Ammon's horn (tissue), 1 donor: ENCODE measurements around the gene THTPA.

ENCODE experiments used
- DNase-seq: peaks from one replicate; pipeline ENCODE4 v3.0.0-alpha.2; 2016; ENCODE audit warnings: low spot score

Gene THTPA

GRCh38 chr14:23555882-23556699 lies at the start of gene THTPA:
Gene THTPA (plus strand): TSS chr14:23556271. CDS start chr14:23556758, 487 bp downstream.
- peak; percentile 97 for DNase-seq

GRCh38 chr14:23512156-23512555 lies 43.9 kb upstream of the THTPA start:
- peak; percentile 51 for DNase-seq

DNA sequence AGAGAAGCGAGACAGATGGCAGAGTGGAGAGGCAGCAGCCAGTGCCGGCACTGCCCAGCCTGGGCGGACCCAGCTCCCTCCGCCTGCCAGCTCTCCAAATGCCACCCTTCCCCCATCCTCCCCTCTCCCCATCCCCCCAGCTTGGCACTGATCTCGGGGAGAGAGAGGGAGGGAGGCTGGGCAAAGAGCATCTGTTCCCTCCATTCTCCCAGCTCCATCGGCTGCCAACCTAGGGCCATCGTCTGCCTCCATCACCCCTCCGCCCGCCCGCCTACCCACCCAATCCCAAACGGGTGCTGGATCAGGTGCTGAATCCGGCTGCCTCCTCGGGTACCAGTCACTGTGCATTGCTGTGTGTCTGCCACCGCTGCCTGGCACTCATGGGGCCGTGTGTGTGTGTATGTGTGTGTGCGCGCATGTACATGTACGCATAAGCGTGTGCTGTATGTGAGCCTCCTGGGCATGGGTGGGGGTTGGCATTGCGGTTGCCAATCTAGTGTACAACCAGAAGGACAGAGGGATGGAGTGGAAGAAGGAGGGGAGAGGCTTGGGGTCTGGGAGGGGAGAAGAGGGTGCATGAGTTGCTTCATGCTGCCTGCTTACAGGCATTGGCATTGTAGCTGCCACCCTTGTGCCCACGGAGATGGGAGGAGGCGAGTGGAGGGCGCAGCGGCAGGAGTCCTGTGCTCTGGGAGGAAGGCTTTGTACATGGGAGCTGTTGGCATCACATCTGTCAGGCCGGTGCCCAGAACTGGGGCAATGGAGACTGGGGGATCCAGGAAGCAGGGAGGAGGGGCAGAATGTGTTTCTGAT lies 42.9 kb upstream of the THTPA start:
- DNase-seq: peak; percentile 90

- DNase-seq: peak; percentile 78
These were observed 42.0 kb upstream of the THTPA start for GRCh38 chr14:23513818-23514643.

- peak; percentile 78 for DNase-seq
These were observed 41.5 kb upstream of the THTPA start for GRCh38 chr14:23514644-23514957.

DNA sequence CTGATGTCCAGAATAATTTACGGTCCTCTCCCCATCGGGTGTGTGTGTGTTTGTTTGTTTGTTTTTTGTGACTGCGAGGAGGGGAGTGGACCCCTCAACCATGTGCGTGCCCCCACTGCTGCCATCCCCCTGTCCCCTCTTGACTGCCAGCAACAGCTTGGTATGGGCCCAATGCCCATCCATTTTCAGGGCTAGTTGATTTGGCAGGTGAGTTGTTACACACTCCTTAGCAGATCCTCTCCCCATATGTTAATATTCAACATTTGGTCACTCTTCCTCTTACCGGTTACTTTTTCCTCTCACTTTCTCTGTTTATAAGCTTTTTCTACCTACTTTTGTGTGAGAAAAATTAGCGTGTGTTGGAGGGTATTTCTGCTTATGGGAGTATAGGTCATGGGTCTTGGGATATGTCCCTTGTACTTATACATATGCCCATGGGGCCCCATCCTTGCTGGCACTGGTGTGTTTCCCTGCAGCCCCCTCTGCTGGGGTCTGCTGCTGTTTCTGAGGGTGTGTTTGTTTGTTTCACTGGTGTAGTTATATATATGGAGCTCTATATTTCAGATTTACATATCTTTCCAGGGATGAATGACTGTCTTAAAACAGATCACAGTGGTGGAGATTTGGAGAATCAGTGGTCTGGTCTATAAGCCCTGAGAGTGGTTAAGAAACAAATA lies 38.3 kb upstream of the THTPA start:
- DNase-seq: no peak

GRCh38 chr14:23518709-23519108 lies 37.4 kb upstream of the THTPA start:
- DNase-seq: no peak

DNA sequence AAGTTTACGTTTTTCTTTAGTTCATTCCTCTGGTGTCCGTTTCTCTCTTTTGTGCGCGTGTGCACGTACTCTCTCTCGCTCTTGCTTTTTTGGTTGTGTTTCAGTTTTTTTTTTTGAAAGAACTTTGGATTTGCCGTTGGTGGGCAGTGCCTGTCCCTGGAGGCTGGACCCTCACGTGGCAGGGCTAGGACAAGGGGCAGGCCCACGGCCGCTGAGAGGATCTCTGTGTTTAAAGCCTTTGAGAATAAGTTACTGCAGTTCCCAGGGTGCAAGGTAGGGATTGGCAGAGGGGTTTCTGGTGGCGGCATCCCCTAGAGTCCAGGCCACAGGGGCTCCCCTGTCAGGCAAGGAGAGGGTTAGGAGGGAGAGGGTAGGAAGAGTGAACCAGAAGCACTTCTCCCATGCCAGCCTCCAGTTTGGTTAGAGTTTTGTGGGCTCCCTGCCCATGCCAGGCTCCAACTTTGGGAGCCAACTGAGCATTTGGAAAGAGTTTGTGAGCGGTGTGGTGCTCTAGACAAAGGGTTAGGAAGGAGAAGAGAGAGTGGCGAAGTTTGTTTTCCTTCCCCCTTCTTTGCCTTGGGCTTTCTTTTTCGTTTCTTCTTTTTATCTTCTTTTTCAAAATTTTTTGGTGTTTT lies 35.1 kb upstream of the THTPA start:
- DNase-seq: peak; percentile 36

GRCh38 chr14:23521785-23522640 lies 34.1 kb upstream of the THTPA start:
- DNase-seq: no peak

DNA sequence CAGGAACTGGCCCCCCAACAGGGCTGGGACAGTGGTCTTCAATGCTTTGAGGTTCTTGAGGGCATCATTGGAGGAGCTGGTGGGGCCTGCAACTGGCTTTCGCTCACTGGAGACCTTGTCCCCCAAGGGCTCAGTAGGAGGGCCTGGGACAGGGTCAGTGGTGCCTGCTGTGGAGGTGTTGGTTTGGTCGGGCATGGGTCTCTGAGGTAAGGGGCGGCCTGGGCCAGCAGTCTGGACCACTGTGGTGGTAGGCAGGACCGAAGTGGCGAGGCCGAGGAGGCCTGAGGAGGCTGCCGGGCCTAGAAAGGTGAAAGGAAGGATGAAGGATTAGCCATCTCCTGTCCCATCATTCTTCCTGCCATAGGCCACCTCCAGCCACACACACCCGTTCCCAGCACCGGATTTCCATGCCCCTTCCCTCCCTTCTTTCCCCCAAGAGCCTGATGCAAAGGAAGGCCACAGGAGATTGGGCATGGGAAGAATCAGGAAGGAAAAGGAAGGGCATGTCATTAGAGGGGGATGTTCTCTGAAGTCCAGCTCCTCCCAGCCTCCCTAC lies 33.4 kb upstream of the THTPA start:
- no peak for DNase-seq

GRCh38 chr14:23523229-23524016 lies 32.6 kb upstream of the THTPA start:
- DNase-seq: no peak

DNA sequence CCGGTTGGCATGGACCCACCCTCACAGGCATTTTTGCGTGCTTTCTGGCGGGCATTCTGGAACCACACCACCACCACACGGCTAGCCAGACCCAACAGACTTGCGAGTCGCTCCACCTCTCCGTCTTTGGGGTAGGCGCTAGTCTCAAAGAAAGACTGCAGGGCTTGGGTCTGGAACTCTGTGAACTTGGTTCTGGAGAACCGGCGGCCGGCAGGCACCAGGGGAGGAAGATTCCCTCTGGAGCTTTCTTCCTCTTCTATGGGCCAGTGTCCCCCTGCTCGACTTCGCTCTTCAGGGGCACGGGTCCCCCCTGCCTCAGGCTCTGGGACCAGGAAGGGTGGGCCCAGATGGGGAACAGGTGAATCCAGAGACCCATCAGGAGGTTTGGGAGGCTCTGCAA lies 31.1 kb upstream of the THTPA start:
- no peak for DNase-seq

DNA sequence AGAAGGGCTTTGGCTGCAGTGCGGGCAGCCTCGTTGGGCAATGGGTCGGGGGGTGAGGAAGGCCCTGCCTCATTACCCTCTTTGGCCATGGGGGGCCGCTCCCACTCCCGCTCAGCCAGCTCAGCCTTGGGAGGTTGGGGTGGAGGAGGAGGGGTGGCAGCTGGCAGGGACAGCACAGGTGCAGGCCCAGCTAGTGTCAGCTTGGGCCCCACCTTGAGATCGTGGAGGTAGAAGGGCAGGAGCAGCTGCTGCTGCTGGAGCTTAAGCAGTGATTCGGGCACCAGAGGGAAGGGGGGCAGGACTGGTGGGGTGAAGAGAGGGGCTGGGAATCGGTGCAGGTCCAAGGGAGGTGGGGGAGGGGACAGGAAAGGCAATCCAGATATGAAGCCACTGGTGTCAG lies 30.5 kb upstream of the THTPA start:
- no peak for DNase-seq

DNA sequence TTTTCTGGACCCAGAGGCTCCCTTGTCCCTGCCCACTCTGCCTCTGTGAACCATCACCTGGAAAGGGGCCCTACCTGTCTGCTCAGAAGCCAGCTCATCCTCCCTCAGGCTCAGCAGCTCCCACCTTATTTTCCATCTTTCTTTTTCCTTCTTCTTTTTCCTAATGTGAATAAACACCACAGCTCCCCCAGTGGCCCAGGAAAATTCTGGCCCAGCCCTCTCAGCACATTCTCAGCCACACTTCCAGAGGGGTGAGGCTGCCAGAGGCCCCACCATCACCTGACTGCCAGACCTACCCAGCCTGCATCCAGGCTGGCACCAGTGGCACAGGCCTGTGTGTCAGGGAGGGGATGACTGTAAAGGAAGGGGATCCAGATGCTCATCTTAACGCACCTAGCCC lies 27.5 kb upstream of the THTPA start:
- no peak for DNase-seq

GRCh38 chr14:23529016-23529415 lies 27.1 kb upstream of the THTPA start:
- no peak for DNase-seq

DNA sequence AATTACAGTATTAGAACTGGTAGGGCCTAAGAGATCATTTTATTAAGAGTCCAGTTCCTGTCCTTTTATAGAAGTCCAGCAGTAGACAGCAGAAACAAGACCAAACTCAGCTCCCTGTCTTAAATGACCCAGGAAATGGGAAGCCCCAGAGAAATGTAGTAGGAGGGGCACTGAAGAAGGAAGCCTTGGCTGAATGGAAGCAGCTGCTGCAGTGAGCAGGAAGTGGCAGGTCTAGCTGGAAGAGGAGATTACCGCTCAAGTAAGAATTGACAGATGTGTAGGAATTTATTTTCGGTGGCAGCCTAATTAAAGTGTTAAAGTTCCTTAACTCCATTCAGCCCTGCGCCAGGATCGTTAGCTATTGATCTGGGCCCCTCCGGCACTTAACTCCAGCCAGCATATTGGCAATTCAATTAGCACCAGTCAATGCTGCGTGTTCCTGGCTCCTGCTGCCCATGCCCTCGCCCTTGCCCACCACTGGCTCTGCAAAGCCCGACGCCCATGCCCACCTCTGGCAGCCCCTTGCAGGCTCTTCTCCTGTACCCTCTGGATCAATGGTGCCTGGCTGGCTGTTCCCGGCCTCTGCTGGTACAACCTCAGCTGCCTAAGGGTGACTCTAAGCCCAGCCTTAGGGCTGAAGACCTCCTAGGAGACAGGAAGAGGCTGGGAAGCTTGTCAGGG lies 25.6 kb upstream of the THTPA start:
- no peak for DNase-seq

DNA sequence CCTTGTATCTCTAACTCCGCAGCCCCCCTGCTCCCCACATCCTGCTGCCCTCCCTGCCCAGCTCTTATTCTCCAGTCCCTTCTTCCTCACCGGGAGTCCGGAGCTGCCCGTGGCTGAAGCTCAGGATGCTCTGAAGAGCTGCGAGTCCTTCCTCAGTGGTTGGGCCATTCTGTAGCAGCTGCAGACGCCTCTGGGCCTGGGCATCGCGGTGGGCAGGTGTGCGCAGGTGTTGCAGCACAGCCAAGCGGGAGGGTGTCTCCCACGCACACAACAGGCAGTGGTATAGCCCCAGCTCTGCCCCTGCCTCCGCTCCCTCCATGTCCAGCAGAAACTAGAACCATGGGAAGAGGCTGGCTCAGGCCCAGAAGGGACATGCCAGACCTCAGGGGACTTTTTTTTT lies 24.7 kb upstream of the THTPA start:
- no peak for DNase-seq

DNA sequence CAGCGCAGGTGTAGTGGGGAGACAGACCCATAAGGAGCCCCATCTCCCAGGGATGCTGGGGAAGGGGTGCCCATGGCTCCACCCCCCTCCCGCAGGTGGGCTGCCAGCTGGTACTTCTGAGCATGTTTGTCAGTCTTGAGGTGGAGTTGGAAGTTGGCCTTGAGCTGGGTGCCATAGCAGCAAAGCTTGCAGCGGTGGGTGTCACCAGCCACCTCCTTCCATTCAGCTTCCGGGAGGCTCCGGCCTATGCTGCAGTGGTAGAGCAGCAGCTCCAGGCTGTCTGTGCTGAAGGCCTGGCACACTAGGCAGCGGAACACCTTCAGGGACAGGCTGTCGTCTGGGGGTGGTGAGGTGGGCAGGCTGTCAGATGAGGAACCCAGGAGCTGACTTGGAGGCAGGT lies 23.4 kb upstream of the THTPA start:
- no peak for DNase-seq
